ENCODE results near the gene SPAG17. TPM values are rescaled to one million over a fixed set of nuclear protein-coding genes. Genes with fewer than 3 reads are reported as not detected.

Gene SPAG17
- total RNA-seq, 1 donor from 2014 or later, result 1.6 TPM

DNA sequence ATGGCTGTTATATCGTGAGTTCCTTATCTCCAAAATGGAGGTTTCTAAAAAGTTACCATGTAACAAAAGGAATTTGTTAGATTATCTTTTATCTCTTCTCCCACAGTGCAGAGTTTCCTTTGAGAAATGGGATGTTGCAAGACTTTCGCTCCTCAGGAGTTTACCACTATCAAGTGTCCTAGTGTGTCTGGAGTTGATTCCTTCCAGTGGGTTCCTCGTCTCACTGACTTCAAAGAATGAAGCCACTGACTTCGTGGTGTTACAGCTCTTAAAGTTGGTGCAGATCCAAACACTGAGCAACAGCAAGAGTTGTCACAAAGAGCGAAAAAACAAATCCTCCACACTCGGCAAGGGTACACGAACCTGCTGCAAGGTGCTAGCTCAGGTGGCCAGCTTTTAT is 37.0 kb downstream of the SPAG17 start:
- Histone ChIP-seq H3K4me1 (no peaks in the 10 kb centered on the region), H3F3A (ENCODE audit: low read depth) (no peaks in the 10 kb centered on the region), H3K4me2 (no peak overlapping the region), H3K27ac (no peak overlapping the region), H4K20me1 (ENCODE audit: low read depth) (no peaks in the 10 kb centered on the region), H3K9me3 (ENCODE audit: low read depth) (no peaks in the 10 kb centered on the region), H3K36me3 (no peaks in the 10 kb centered on the region), H3K9ac (no peak overlapping the region), H3K4me3 (no peak overlapping the region), H3K27me3 (no peaks in the 10 kb centered on the region), H3K79me2 (ENCODE audit: low read depth) (no peaks in the 10 kb centered on the region), H2AFZ (replicated peaks) (no peak overlapping the region)
- H3K36me3 Mint-ChIP-seq, result no peaks in the 10 kb centered on the region
- H3K4me1 Mint-ChIP-seq, result peaks cover 7% of the 10 kb centered on the region
- TF ChIP-seq EZH2 (IDR thresholded peaks at IDR 0.05) (no peak), EZH2phosphoT487 (IDR thresholded peaks at IDR 0.05) (no peak)
- TF ChIP-seq, protein P1, sequence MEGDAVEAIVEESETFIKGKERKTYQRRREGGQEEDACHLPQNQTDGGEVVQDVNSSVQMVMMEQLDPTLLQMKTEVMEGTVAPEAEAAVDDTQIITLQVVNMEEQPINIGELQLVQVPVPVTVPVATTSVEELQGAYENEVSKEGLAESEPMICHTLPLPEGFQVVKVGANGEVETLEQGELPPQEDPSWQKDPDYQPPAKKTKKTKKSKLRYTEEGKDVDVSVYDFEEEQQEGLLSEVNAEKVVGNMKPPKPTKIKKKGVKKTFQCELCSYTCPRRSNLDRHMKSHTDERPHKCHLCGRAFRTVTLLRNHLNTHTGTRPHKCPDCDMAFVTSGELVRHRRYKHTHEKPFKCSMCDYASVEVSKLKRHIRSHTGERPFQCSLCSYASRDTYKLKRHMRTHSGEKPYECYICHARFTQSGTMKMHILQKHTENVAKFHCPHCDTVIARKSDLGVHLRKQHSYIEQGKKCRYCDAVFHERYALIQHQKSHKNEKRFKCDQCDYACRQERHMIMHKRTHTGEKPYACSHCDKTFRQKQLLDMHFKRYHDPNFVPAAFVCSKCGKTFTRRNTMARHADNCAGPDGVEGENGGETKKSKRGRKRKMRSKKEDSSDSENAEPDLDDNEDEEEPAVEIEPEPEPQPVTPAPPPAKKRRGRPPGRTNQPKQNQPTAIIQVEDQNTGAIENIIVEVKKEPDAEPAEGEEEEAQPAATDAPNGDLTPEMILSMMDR (IDR thresholded peaks at IDR 0.05), result no peak
- H3K27ac Mint-ChIP-seq, result no peak overlapping the region
- no peak for DNase-seq (ENCODE audit: low spot score)
- no peaks in the 10 kb centered on the region for H3K27me3 Mint-ChIP-seq (ENCODE audit: insufficient read depth, low read depth)
- no peak overlapping the region for H3K4me3 Mint-ChIP-seq
- no peaks in the 10 kb centered on the region for H3K9me3 Mint-ChIP-seq

DNA sequence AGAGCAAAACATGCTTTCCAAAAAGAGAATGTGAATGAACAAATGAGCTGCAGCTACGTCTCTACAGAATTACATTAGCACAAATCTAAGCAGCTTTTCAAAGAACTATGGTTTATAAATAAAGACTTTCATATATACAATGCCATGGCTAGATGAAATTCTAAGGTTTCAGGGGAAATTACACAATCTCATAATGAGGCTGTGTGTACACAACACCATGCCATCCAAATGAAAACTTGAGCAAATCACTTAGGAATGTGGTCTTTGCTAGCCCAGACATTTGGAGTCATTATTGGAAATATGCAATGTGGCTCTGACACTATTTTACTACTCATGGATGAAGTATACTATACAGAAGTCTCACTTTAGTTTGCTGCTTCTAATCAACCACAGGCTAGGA is 37.5 kb downstream of the SPAG17 start:
- Mint-ChIP-seq H3K27ac (no peak overlapping the region), H3K9me3 (no peaks in the 10 kb centered on the region), H3K36me3 (no peaks in the 10 kb centered on the region), H3K4me3 (no peak overlapping the region), H3K27me3 (ENCODE audit: insufficient read depth, low read depth) (no peaks in the 10 kb centered on the region), H3K4me1 (peaks cover 7% of the 10 kb centered on the region)
- no peak overlapping the region for H2AFZ ChIP-seq (replicated peaks)
- H3K79me2 ChIP-seq (ENCODE audit: low read depth), result no peaks in the 10 kb centered on the region
- H3F3A ChIP-seq (ENCODE audit: low read depth), result no peaks in the 10 kb centered on the region
- H3K27me3 ChIP-seq, result no peaks in the 10 kb centered on the region
- no peaks in the 10 kb centered on the region for H3K36me3 ChIP-seq
- no peak overlapping the region for H3K4me2 ChIP-seq
- H4K20me1 ChIP-seq (ENCODE audit: low read depth), result no peaks in the 10 kb centered on the region
- H3K9ac ChIP-seq, result no peak overlapping the region
- no peak for DNase-seq (ENCODE audit: low spot score)
- H3K4me3 ChIP-seq, result no peak overlapping the region
- H3K9me3 ChIP-seq (ENCODE audit: low read depth), result no peaks in the 10 kb centered on the region
- H3K27ac ChIP-seq, result no peak overlapping the region
- TF ChIP-seq EZH2phosphoT487 (IDR thresholded peaks at IDR 0.05), result no peak
- no peak for TF ChIP-seq EZH2 (IDR thresholded peaks at IDR 0.05)
- TF ChIP-seq, protein P1 (IDR thresholded peaks at IDR 0.05), result no peak
- H3K4me1 ChIP-seq, result no peaks in the 10 kb centered on the region

DNA sequence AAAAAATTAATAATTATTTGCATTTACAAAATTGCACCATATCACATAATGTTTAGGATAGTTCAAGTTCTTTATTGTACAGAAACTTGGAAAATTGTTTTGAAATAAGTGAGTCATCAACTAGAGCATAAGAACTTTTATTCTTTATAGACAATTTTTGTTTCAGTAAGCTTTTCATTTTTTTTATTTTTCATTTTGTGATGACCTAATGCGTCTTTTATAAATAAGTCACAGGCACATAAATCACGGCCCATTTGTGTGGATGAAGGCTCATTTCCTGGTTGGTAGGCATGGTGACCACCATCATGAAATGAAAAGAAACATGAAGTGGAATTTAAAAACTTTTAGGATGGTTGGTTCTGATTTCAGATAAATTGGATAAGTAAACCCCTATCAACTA is 39.3 kb downstream of the SPAG17 start:
- DNase-seq (ENCODE audit: low spot score), result no peak
- no peaks in the 10 kb centered on the region for H4K20me1 ChIP-seq (ENCODE audit: low read depth)
- H3K27me3 ChIP-seq, result no peaks in the 10 kb centered on the region
- Mint-ChIP-seq H3K4me3 (no peak overlapping the region), H3K9me3 (no peaks in the 10 kb centered on the region), H3K4me1 (peaks cover 7% of the 10 kb centered on the region), H3K27ac (no peak overlapping the region), H3K36me3 (no peaks in the 10 kb centered on the region), H3K27me3 (ENCODE audit: insufficient read depth, low read depth) (no peaks in the 10 kb centered on the region)
- no peaks in the 10 kb centered on the region for H3K79me2 ChIP-seq (ENCODE audit: low read depth)
- H3K36me3 ChIP-seq, result no peaks in the 10 kb centered on the region
- no peak overlapping the region for H2AFZ ChIP-seq (replicated peaks)
- H3K27ac ChIP-seq, result no peak overlapping the region
- no peaks in the 10 kb centered on the region for H3K4me1 ChIP-seq
- no peaks in the 10 kb centered on the region for H3K9me3 ChIP-seq (ENCODE audit: low read depth)
- TF ChIP-seq EZH2 (IDR thresholded peaks at IDR 0.05) (no peak), EZH2phosphoT487 (IDR thresholded peaks at IDR 0.05) (no peak)
- TF ChIP-seq, protein P1 (IDR thresholded peaks at IDR 0.05), result no peak
- H3F3A ChIP-seq (ENCODE audit: low read depth), result no peaks in the 10 kb centered on the region
- no peak overlapping the region for H3K9ac ChIP-seq
- H3K4me2 ChIP-seq, result no peak overlapping the region
- H3K4me3 ChIP-seq, result no peak overlapping the region
